Thoracic aorta (tissue), 2 donors: Measurements from ENCODE around the gene ZC4H2. TPM values are rescaled to one million over a fixed set of nuclear protein-coding genes. Genes with fewer than 3 reads are reported as not detected.
A peak's percentile ranks its signal among the peaks of the same experiment; 100 is the strongest.

Source experiments
- ATAC-seq: fragments of 150-250 bp; one replicate; pipeline ENCODE4 v1.8.0; 2017; ENCODE audit warnings: low read depth; ENCODE audit not compliant: insufficient number of reproducible peaks, low FRiP score
- DNase-seq: peaks from one replicate; pipeline ENCODE4 v3.0.0-alpha.2; 2020; ENCODE audit warnings: low spot score
- H3K27ac ChIP-seq, 2 donors: fragments of 200-600 bp; sonication (generic); 1 replicate in 1 of 2; 2 replicates in 1 of 2; pipeline ENCODE4 v1.5.1; 2016; ENCODE audit warnings: mild to moderate bottlenecking in 2 of 2, moderate library complexity in 2 of 2
- H3K27me3 ChIP-seq: fragments of 200-600 bp; sonication (generic); replicated peaks from 2 replicates; pipeline ENCODE4 v1.6.0; 2016; ENCODE audit warnings: mild to moderate bottlenecking; ENCODE audit not compliant: insufficient read depth
- H3K36me3 ChIP-seq: fragments of 200-600 bp; sonication (generic); one replicate; pipeline ENCODE4 v1.5.1; 2016
- H3K4me1 ChIP-seq, 2 donors: fragments of 200-600 bp; sonication (generic); 1 replicate in 1 of 2; 2 replicates in 1 of 2; pipeline versions ENCODE4 v1.5.1 to v1.6.0; 2016; ENCODE audit warnings: low read depth in 2 of 2, mild to moderate bottlenecking in 1 of 2; ENCODE audit not compliant: control insufficient read depth in 1 of 2
- H3K4me3 ChIP-seq: fragments of 200-600 bp; sonication (generic); 2 replicates; pipeline ENCODE4 v1.5.1; 2016; ENCODE audit warnings: mild to moderate bottlenecking
- H3K9me3 ChIP-seq: fragments of 200-600 bp; sonication (generic); 2 replicates; pipeline ENCODE4 v1.5.1; 2016
- total RNA-seq, 2 donors: library from RNA; depleted of rRNA; stranded (reverse); fragments of >200 nt; gene quantifications; one replicate each; pipeline versions ENCODE4 v1.1.0 to v1.2.3, GENCODE V29; 2016
- TF ChIP-seq, protein P1 (sequence below): fragments of 200-600 bp; sonication (generic); IDR thresholded peaks from one replicate; pipeline ENCODE4 v1.5.1; 2019; ENCODE audit warnings: antibody characterized with exemption

ZC4H2 gene
- total RNA-seq, 2 donors from 2014 or later = 16.4 to 18.1 TPM

DNA sequence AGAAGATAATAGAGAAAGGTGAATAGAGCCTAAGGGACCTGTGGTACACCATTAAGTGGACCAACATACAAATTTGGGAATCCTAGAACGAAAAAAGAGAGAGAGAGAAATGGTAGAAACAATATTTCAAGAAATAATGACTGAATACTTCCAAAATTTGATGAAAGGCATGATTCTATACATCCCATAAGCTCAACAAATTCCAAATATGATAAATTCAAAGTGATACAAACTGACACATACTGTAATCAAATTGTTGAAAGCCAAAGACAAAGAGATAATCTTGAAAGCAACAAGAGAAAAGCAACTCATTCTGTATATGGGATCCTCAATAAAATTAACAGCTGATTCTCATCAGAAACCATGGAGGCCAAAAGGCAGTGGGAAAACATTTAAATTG lies 20.6 kb upstream of the ZC4H2 start:
- ATAC-seq (no peak), DNase-seq (no peak)
- H3K4me3 ChIP-seq = no peak overlapping the region

DNA sequence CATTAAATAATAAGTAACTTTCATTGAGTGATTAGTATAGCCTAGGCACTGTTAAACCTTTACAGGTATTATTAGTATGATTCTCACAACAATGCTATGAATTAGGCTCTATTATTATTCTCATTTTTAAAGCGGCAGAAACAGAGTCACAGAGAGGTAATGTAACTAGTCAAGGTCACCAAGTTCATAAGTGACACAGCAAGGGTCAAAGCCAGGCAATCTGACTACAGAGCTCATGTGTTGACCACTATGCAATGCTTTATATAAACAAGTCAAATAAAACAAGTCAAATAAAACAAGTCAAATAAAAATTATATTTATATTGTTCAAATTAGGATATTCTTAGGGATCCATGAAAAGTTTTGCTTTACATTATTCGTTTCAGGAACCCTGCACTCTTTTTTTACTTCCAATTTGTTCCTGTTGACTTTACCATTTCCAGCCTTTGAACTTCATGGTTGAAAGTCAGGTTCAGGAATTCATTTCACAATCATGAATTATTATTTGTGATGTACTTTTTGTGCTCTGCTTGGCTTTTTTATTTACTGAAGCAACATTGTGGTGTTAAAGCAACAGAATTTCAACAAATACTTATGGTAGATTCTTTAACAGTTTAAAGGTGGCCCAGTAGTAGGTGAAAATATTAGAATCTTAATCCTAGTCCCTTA lies 18.0 kb upstream of the ZC4H2 start:
- no peak overlapping the region for H3K4me3 ChIP-seq
- ATAC-seq (no peak), DNase-seq (no peak)
- H3K4me1 ChIP-seq = no peaks in the 10 kb centered on the region
- H3K36me3 ChIP-seq = no peaks in the 10 kb centered on the region
- TF ChIP-seq, protein P1, sequence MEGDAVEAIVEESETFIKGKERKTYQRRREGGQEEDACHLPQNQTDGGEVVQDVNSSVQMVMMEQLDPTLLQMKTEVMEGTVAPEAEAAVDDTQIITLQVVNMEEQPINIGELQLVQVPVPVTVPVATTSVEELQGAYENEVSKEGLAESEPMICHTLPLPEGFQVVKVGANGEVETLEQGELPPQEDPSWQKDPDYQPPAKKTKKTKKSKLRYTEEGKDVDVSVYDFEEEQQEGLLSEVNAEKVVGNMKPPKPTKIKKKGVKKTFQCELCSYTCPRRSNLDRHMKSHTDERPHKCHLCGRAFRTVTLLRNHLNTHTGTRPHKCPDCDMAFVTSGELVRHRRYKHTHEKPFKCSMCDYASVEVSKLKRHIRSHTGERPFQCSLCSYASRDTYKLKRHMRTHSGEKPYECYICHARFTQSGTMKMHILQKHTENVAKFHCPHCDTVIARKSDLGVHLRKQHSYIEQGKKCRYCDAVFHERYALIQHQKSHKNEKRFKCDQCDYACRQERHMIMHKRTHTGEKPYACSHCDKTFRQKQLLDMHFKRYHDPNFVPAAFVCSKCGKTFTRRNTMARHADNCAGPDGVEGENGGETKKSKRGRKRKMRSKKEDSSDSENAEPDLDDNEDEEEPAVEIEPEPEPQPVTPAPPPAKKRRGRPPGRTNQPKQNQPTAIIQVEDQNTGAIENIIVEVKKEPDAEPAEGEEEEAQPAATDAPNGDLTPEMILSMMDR = no peak
- H3K27me3 ChIP-seq = no peaks in the 10 kb centered on the region
- H3K27ac ChIP-seq = no peak overlapping the region
- no peaks in the 10 kb centered on the region for H3K9me3 ChIP-seq

More for the DNA sequence above, 20.6 kb upstream of the ZC4H2 start:
- no peaks in the 10 kb centered on the region for H3K27me3 ChIP-seq
- TF ChIP-seq, protein P1 = no peak
- no peaks in the 10 kb centered on the region for H3K9me3 ChIP-seq
- H3K27ac ChIP-seq = no peak overlapping the region
- H3K4me1 ChIP-seq = no peaks in the 10 kb centered on the region
- no peaks in the 10 kb centered on the region for H3K36me3 ChIP-seq

DNA sequence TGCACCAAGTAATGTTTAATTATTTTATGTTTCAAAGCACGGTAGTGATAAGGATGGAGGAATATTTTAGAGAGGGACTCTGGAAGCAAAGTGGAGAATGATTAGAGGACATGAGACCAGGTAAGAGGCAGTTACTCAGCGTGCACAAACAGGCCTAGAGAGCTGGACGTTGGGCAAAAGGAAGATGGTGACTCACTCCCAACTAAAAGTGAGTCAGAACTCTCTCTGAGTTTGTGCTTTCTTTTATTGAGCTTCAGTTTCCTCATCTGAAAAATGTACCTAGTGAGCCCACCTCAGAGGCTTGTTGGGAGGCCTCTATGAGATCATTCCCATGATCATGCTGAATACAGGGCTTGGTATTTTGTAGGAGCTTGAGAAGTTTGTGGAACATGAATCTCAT lies 1.6 kb upstream of the ZC4H2 start:
- no peaks in the 10 kb centered on the region for H3K36me3 ChIP-seq
- H3K4me1 ChIP-seq = peaks cover 0 to 3% of the 10 kb centered on the region in 2 donors
- TF ChIP-seq, protein P1 = no peak
- no peak overlapping the region for H3K4me3 ChIP-seq
- no peak overlapping the region for H3K27ac ChIP-seq
- ATAC-seq (no peak), DNase-seq (no peak)
- H3K27me3 ChIP-seq = no peaks in the 10 kb centered on the region
- H3K9me3 ChIP-seq = no peaks in the 10 kb centered on the region

DNA sequence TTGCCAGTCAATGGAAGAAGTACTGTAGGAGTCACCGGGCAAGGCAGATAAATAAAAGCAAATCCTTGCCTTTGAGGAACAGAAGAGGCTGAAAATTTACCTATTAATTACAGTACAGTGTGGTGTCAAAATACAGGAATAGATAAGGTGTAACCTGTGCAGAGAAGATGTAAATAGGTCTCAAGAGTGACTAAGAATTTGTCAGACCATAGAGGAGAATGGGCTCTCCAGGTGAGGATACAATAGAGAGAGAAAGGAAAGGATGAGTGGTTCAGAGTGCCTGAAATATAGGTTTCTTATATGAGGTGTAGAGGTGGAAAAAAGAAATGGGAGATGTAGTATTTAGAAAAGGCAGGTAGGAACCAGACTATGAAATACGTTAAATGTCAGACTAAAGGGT lies 801 bp upstream of the ZC4H2 start:
- Histone ChIP-seq H3K4me1 (peaks cover 0 to 3% of the 10 kb centered on the region in 2 donors), H3K27me3 (no peaks in the 10 kb centered on the region), H3K27ac (no peak overlapping the region), H3K9me3 (no peaks in the 10 kb centered on the region), H3K4me3 (no peak overlapping the region), H3K36me3 (no peaks in the 10 kb centered on the region)
- no peak for ATAC-seq
- TF ChIP-seq, protein P1 = no peak
- no peak for DNase-seq

DNA sequence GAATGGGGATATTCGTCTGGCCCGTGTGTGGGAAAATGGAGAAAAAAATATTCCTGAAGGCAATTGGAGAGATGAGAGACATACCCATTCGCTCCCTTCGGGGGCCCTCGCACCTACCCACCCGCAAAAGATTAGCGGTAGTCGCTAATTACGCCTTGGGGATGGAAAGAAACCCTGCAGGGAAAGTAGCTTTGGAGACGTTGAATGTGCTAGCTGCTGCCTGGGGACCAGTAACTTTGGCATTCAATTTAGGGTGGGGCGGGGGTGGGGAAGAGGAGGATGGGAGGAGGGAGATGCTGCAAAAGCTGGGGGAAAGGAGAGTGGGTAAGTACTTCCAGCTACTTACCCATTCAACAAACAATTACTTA lies 407 bp upstream of the ZC4H2 start:
- ATAC-seq (no peak), DNase-seq (no peak)
- Histone ChIP-seq H3K36me3 (no peaks in the 10 kb centered on the region), H3K9me3 (no peaks in the 10 kb centered on the region), H3K4me3 (peak overlapping the region; percentile 82), H3K27ac (no peak overlapping the region), H3K27me3 (no peaks in the 10 kb centered on the region), H3K4me1 (peaks cover 0 to 3% of the 10 kb centered on the region in 2 donors)
- TF ChIP-seq, protein P1 = no peak
